Astrocyte (in vitro differentiated cells and primary cell): ENCODE data around the gene SDK1. TPM values are rescaled to one million over a fixed set of nuclear protein-coding genes. Genes with fewer than 3 reads are reported as not detected.

Experiments used
- DNase-seq: peaks from one replicate; pipeline ENCODE4 v3.0.0-alpha.2; 2010; ENCODE audit warnings: low read depth
- FAIRE-seq: peaks from 2 replicates; lab custom pipeline; 2011; peaks lifted over from hg19 to GRCh38; lab: Jason Lieb, UNC
- H2AFZ ChIP-seq: 2 replicates; pipeline ENCODE4 v1.6.0; 2012; ENCODE audit warnings: low read depth, low read length, inconsistent platforms
- H3K27ac ChIP-seq: 2 replicates; pipeline ENCODE4 v1.5.1; 2011; ENCODE audit warnings: low read depth, low read length, inconsistent platforms
- H3K27me3 ChIP-seq: 2 replicates; pipeline ENCODE4 v1.6.0; 2011; ENCODE audit warnings: low read length, inconsistent platforms; ENCODE audit not compliant: insufficient read depth
- H3K36me3 ChIP-seq: 2 replicates; pipeline ENCODE4 v1.5.1; 2011; ENCODE audit warnings: low read length, inconsistent platforms; ENCODE audit not compliant: insufficient read depth
- H3K4me1 ChIP-seq: 2 replicates; pipeline ENCODE4 v1.5.1; 2011; ENCODE audit warnings: low read length, inconsistent platforms; ENCODE audit not compliant: insufficient read depth
- H3K4me2 ChIP-seq: 2 replicates; pipeline ENCODE4 v1.6.0; 2012; ENCODE audit warnings: low read length, inconsistent platforms
- H3K4me3 ChIP-seq: 2 replicates; pipeline ENCODE4 v1.5.1; 2011; ENCODE audit warnings: low read depth, mild to moderate bottlenecking, low read length, inconsistent platforms; ENCODE audit not compliant: insufficient read depth
- H3K79me2 ChIP-seq: 2 replicates; pipeline ENCODE4 v1.6.0; 2012; ENCODE audit warnings: mild to moderate bottlenecking, low read length, inconsistent platforms; ENCODE audit not compliant: insufficient read depth
- H3K9ac ChIP-seq: 2 replicates; pipeline ENCODE4 v1.6.0; 2012; ENCODE audit warnings: mild to moderate bottlenecking, low read length, inconsistent platforms
- H3K9me3 ChIP-seq: 2 replicates; pipeline ENCODE4 v1.5.1; 2012; ENCODE audit warnings: low read depth, mild to moderate bottlenecking, low read length, inconsistent platforms; ENCODE audit not compliant: insufficient read depth
- H4K20me1 ChIP-seq: 2 replicates; pipeline ENCODE4 v1.6.0; 2012; ENCODE audit warnings: low read length, inconsistent platforms; ENCODE audit not compliant: insufficient read depth
- H3K27ac Mint-ChIP-seq: one replicate; pipeline ENCODE4 v1.8.0; 2021; ENCODE audit warnings: mild to moderate bottlenecking, mixed read lengths; ENCODE audit not compliant: unreplicated experiment
- H3K27me3 Mint-ChIP-seq: one replicate; pipeline ENCODE4 v1.8.0; 2021; ENCODE audit warnings: low read depth, mixed read lengths; ENCODE audit not compliant: unreplicated experiment
- H3K36me3 Mint-ChIP-seq: one replicate; pipeline ENCODE4 v1.8.0; 2021; ENCODE audit warnings: low read depth, mixed read lengths; ENCODE audit not compliant: unreplicated experiment
- H3K4me1 Mint-ChIP-seq: one replicate; pipeline ENCODE4 v1.8.0; 2021; ENCODE audit warnings: low read depth, mixed read lengths; ENCODE audit not compliant: unreplicated experiment
- H3K4me3 Mint-ChIP-seq: one replicate; pipeline ENCODE4 v1.8.0; 2021; ENCODE audit warnings: mild to moderate bottlenecking, moderate library complexity, mixed read lengths; ENCODE audit not compliant: unreplicated experiment
- H3K9me3 Mint-ChIP-seq: one replicate; pipeline ENCODE4 v1.8.0; 2021; ENCODE audit warnings: mild to moderate bottlenecking, mixed read lengths; ENCODE audit not compliant: unreplicated experiment
- EZH2 ChIP-seq: IDR thresholded peaks from 2 replicates; pipeline ENCODE4 v1.6.1; 2012; ENCODE audit warnings: mild to moderate bottlenecking, low read length, inconsistent platforms; ENCODE audit not compliant: insufficient read depth
- total RNA-seq: library from RNA; stranded (reverse); gene quantifications from 2 replicates; pipeline ENCODE4 v1.2.1, GENCODE V29; 2021
- TF ChIP-seq, protein P1 (sequence below): IDR thresholded peaks from 2 replicates; pipeline ENCODE4 v1.5.1; 2011; ENCODE audit warnings: low read depth, mild to moderate bottlenecking, inconsistent platforms, low read length, moderate library complexity; ENCODE audit not compliant: insufficient read depth

Gene SDK1
- total RNA-seq, 1 donor from 2014 or later: 4.2 TPM

DNA sequence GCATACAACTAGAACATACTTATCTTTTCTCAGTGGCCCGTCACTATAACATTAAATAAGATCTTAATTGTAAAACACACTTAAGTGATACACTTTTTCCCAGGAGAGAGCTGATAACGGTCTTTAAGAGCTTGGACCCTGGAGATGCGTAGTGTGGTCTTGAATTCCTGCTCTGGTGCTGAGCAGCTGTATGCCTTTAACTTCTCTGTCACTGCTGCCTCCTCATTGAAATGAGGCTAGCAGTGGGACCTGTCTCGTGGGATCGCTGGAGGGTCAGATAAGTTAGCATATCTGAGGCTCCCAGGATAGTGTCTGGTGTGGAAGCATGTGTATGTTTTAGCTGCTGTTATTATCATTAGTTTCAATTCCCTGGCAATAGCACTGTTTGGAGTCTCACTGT lies 194.9 kb downstream of the SDK1 start:
- no peak overlapping the region for H3K4me2 ChIP-seq
- TF ChIP-seq, protein P1, sequence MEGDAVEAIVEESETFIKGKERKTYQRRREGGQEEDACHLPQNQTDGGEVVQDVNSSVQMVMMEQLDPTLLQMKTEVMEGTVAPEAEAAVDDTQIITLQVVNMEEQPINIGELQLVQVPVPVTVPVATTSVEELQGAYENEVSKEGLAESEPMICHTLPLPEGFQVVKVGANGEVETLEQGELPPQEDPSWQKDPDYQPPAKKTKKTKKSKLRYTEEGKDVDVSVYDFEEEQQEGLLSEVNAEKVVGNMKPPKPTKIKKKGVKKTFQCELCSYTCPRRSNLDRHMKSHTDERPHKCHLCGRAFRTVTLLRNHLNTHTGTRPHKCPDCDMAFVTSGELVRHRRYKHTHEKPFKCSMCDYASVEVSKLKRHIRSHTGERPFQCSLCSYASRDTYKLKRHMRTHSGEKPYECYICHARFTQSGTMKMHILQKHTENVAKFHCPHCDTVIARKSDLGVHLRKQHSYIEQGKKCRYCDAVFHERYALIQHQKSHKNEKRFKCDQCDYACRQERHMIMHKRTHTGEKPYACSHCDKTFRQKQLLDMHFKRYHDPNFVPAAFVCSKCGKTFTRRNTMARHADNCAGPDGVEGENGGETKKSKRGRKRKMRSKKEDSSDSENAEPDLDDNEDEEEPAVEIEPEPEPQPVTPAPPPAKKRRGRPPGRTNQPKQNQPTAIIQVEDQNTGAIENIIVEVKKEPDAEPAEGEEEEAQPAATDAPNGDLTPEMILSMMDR: no peak
- no peak for TF ChIP-seq EZH2
- Mint-ChIP-seq H3K36me3 (no peaks in the 10 kb centered on the region), H3K9me3 (peaks cover 9% of the 10 kb centered on the region), H3K4me3 (no peak overlapping the region), H3K4me1 (peaks cover 10% of the 10 kb centered on the region), H3K27ac (no peak overlapping the region), H3K27me3 (no peaks in the 10 kb centered on the region)
- H2AFZ ChIP-seq: no peak overlapping the region
- H3K36me3 ChIP-seq: no peaks in the 10 kb centered on the region
- no peaks in the 10 kb centered on the region for H3K4me1 ChIP-seq
- no peaks in the 10 kb centered on the region for H3K79me2 ChIP-seq
- no peaks in the 10 kb centered on the region for H3K9me3 ChIP-seq
- FAIRE-seq: no peak
- no peak overlapping the region for H3K27ac ChIP-seq
- H3K27me3 ChIP-seq: no peaks in the 10 kb centered on the region
- H3K9ac ChIP-seq: no peak overlapping the region
- H4K20me1 ChIP-seq: no peaks in the 10 kb centered on the region
- no peak for DNase-seq
- no peak overlapping the region for H3K4me3 ChIP-seq

DNA sequence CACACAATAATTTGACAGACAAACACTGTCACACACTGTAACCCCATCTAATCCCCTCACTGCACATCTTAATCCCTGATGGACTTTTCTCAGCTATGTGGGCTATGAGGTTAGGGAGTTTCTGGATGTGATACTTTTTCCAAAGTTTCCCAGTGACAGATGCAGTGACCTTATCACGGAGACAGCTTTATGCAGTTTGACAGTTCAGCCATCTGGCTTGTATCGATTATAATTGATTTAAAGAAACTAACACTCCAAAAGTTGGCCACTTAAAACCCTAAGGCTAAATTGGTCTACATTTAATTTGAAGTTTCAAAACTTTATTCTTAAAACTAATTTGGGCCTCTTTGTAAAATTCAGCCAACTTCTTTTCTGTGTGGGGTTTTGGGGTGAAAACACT lies 196.7 kb downstream of the SDK1 start:
- H3K36me3 ChIP-seq: no peaks in the 10 kb centered on the region
- H3K4me2 ChIP-seq: no peak overlapping the region
- no peak overlapping the region for H3K9ac ChIP-seq
- no peaks in the 10 kb centered on the region for H3K9me3 ChIP-seq
- FAIRE-seq: no peak
- no peak for DNase-seq
- no peaks in the 10 kb centered on the region for H3K79me2 ChIP-seq
- H3K27ac Mint-ChIP-seq: no peak overlapping the region
- no peaks in the 10 kb centered on the region for H3K27me3 Mint-ChIP-seq
- no peaks in the 10 kb centered on the region for H3K36me3 Mint-ChIP-seq
- peaks cover 9% of the 10 kb centered on the region for H3K9me3 Mint-ChIP-seq
- no peak overlapping the region for H2AFZ ChIP-seq
- no peak overlapping the region for H3K27ac ChIP-seq
- H3K4me1 Mint-ChIP-seq: peaks cover 10% of the 10 kb centered on the region
- H3K4me3 ChIP-seq: no peak overlapping the region
- H4K20me1 ChIP-seq: no peaks in the 10 kb centered on the region
- H3K27me3 ChIP-seq: no peaks in the 10 kb centered on the region
- TF ChIP-seq EZH2: no peak
- TF ChIP-seq, protein P1: no peak
- no peak overlapping the region for H3K4me3 Mint-ChIP-seq
- no peaks in the 10 kb centered on the region for H3K4me1 ChIP-seq

DNA sequence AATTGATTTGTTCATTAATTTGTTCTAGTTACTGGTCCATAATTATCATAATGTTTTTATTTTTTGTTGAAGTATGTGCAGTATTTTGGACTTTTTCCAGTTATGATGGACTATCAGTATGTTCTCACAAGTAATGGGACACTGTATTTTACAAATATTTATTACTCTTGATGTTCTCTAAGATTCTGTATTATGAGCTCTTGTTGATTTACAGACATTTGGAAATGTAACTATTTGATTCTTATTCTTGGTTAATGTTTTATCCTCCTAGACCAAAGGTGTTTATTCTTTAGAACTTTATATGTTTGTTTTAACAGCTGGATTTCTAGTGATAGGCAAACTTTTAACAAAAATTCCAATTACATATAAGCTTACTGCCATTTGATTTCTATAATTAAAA lies 200.6 kb downstream of the SDK1 start:
- Mint-ChIP-seq H3K36me3 (no peaks in the 10 kb centered on the region), H3K9me3 (peaks cover 9% of the 10 kb centered on the region), H3K27me3 (no peaks in the 10 kb centered on the region), H3K27ac (no peak overlapping the region), H3K4me3 (no peak overlapping the region), H3K4me1 (no peaks in the 10 kb centered on the region)
- H3K27ac ChIP-seq: no peak overlapping the region
- no peaks in the 10 kb centered on the region for H3K79me2 ChIP-seq
- no peaks in the 10 kb centered on the region for H3K36me3 ChIP-seq
- no peak for TF ChIP-seq EZH2
- TF ChIP-seq, protein P1: no peak
- no peak overlapping the region for H2AFZ ChIP-seq
- no peak overlapping the region for H3K4me3 ChIP-seq
- FAIRE-seq: no peak
- DNase-seq: no peak
- H3K4me1 ChIP-seq: no peaks in the 10 kb centered on the region
- no peaks in the 10 kb centered on the region for H3K27me3 ChIP-seq
- H3K9me3 ChIP-seq: peaks cover 4% of the 10 kb centered on the region
- H3K9ac ChIP-seq: no peak overlapping the region
- H4K20me1 ChIP-seq: no peaks in the 10 kb centered on the region
- H3K4me2 ChIP-seq: no peak overlapping the region
